Loucy (cell line): Measurements from ENCODE around the gene ACLY.

ENCODE experiments used
- H2AFZ ChIP-seq: fragments of 200-600 bp; sonication (generic); 2 replicates; pipeline ENCODE4 v1.6.0; 2016; ENCODE audit warnings: antibody characterized with exemption, mild to moderate bottlenecking, low read length, moderate library complexity
- H3F3A ChIP-seq: fragments of 200-600 bp; 2 replicates; pipeline ENCODE4 v1.6.0; 2016; ENCODE audit warnings: antibody characterized with exemption, low read depth, mild to moderate bottlenecking
- H3K27me3 ChIP-seq: fragments of 200-600 bp; sonication (generic); 2 replicates; pipeline ENCODE4 v1.6.1; 2014; ENCODE audit warnings: low read length, mild to moderate bottlenecking; ENCODE audit not compliant: insufficient read depth, poor library complexity, severe bottlenecking
- H3K36me3 ChIP-seq: fragments of 200-600 bp; sonication (generic); 2 replicates; pipeline ENCODE4 v1.6.1; 2016; ENCODE audit warnings: low read length; ENCODE audit not compliant: insufficient read depth
- H3K4me1 ChIP-seq: fragments of 200-600 bp; sonication (generic); 2 replicates; pipeline ENCODE4 v1.5.1; 2014; ENCODE audit warnings: low read length, mild to moderate bottlenecking; ENCODE audit not compliant: insufficient read depth, poor library complexity, severe bottlenecking
- H3K4me2 ChIP-seq: fragments of 200-600 bp; sonication (generic); 2 replicates; pipeline ENCODE4 v1.6.0; 2014; ENCODE audit warnings: antibody characterized with exemption, low read length, low read depth, mild to moderate bottlenecking; ENCODE audit not compliant: poor library complexity, severe bottlenecking
- H3K4me3 ChIP-seq: fragments of 200-600 bp; sonication (generic); 2 replicates; pipeline ENCODE4 v1.5.1; 2014; ENCODE audit warnings: low read length, mild to moderate bottlenecking, mixed read lengths; ENCODE audit not compliant: poor library complexity, severe bottlenecking
- H3K79me2 ChIP-seq: fragments of 200-600 bp; sonication (generic); 2 replicates; pipeline ENCODE4 v1.6.1; 2014; ENCODE audit warnings: low read length; ENCODE audit not compliant: insufficient read depth
- H3K9ac ChIP-seq: fragments of 200-600 bp; sonication (generic); 2 replicates; pipeline ENCODE4 v1.6.0; 2014; ENCODE audit warnings: mild to moderate bottlenecking, low read depth, low read length, moderate library complexity; ENCODE audit not compliant: poor library complexity, severe bottlenecking
- H3K9me2 ChIP-seq: fragments of 200-600 bp; sonication (generic); replicated peaks from 2 replicates; pipeline ENCODE4 v1.6.1; 2016; ENCODE audit warnings: low read depth, low read length, mixed read lengths
- H3K9me3 ChIP-seq: fragments of 200-600 bp; sonication (generic); 2 replicates; pipeline ENCODE4 v1.6.1; 2014; ENCODE audit warnings: mild to moderate bottlenecking, antibody characterized with exemption, low read length, low read depth; ENCODE audit not compliant: insufficient read depth
- H4K20me1 ChIP-seq: fragments of 200-600 bp; sonication (generic); 2 replicates; pipeline ENCODE4 v1.6.0; 2014; ENCODE audit warnings: antibody characterized with exemption, low read length, mild to moderate bottlenecking; ENCODE audit not compliant: insufficient read depth, poor library complexity, severe bottlenecking
- EZH2phosphoT487 ChIP-seq: fragments of 200-600 bp; IDR thresholded peaks from 2 replicates; pipeline ENCODE4 v1.6.1; 2018; ENCODE audit warnings: antibody characterized with exemption, mild to moderate bottlenecking, moderate library complexity, borderline replicate concordance
- TF ChIP-seq, protein P1 (sequence below): fragments of 200-600 bp; sonication (generic); conservative IDR thresholded peaks from 2 replicates; pipeline ENCODE4 v1.5.1; 2014; ENCODE audit warnings: mild to moderate bottlenecking, antibody characterized with exemption, low read length

Gene ACLY

DNA sequence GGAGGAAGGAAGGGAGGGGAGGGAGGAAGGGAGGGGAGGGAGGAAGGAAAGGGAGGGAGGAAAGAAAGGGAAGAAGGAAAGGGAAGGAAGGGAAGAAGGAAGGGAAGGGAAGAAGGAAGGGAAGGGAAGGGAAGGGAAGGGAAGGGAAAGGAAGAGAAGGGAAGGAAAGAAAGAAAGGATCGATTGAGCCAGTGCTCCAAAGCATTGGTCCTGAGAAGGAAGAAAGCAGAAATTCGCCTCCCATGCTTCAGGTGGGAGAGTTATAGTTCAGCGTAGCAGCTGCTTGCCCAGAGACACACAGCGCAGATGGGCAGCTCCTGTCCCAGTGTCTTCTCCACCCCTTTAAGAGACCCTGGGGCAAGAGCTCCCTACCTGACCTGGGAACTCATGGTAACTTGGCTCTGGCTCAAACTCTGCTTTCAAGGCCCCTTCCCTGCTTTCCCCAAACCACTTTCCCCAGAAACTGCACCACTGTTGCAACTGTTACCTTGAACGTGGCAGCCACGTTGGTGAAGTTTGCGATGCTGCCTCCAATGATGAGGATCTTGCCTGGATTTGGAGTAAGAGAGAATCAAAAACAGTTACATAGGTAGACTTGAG, 14.4 kb downstream of the ACLY start:
- TF ChIP-seq, protein P1, sequence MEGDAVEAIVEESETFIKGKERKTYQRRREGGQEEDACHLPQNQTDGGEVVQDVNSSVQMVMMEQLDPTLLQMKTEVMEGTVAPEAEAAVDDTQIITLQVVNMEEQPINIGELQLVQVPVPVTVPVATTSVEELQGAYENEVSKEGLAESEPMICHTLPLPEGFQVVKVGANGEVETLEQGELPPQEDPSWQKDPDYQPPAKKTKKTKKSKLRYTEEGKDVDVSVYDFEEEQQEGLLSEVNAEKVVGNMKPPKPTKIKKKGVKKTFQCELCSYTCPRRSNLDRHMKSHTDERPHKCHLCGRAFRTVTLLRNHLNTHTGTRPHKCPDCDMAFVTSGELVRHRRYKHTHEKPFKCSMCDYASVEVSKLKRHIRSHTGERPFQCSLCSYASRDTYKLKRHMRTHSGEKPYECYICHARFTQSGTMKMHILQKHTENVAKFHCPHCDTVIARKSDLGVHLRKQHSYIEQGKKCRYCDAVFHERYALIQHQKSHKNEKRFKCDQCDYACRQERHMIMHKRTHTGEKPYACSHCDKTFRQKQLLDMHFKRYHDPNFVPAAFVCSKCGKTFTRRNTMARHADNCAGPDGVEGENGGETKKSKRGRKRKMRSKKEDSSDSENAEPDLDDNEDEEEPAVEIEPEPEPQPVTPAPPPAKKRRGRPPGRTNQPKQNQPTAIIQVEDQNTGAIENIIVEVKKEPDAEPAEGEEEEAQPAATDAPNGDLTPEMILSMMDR: no peak
- TF ChIP-seq EZH2phosphoT487: no peak
- Histone ChIP-seq H3F3A (no peaks in the 10 kb centered on the region), H3K4me2 (no peak overlapping the region), H3K9me2 (no peaks in the 10 kb centered on the region), H3K4me3 (no peak overlapping the region), H3K36me3 (peaks cover 87% of the 10 kb centered on the region; the same call in 1 of the 2 replicates), H3K4me1 (no peaks in the 10 kb centered on the region), H3K9me3 (no peaks in the 10 kb centered on the region), H2AFZ (no peak overlapping the region), H3K9ac (no peak overlapping the region), H4K20me1 (peaks cover 13% of the 10 kb centered on the region), H3K27me3 (no peaks in the 10 kb centered on the region), H3K79me2 (no peaks in the 10 kb centered on the region)

GRCh38 chr17:41901646-41902045, 17.1 kb downstream of the ACLY start:
- Histone ChIP-seq H3K4me3 (no peak overlapping the region), H3K9ac (no peak overlapping the region), H3K79me2 (no peaks in the 10 kb centered on the region), H3K9me2 (no peaks in the 10 kb centered on the region), H3K27me3 (no peaks in the 10 kb centered on the region), H3K4me2 (no peak overlapping the region), H3K9me3 (no peaks in the 10 kb centered on the region), H4K20me1 (peaks cover 6% of the 10 kb centered on the region), H3K4me1 (no peaks in the 10 kb centered on the region), H3F3A (no peaks in the 10 kb centered on the region), H3K36me3 (peaks cover 86% of the 10 kb centered on the region; the same call in 1 of the 2 replicates), H2AFZ (no peak overlapping the region)
- TF ChIP-seq, protein P1: no peak
- no peak for TF ChIP-seq EZH2phosphoT487

- Histone ChIP-seq H3K27me3 (no peaks in the 10 kb centered on the region), H3K4me2 (no peak overlapping the region), H3K36me3 (peaks cover 93% of the 10 kb centered on the region; the same call in 1 of the 2 replicates), H3K9ac (no peak overlapping the region), H2AFZ (no peak overlapping the region), H3K4me1 (no peaks in the 10 kb centered on the region), H3F3A (no peaks in the 10 kb centered on the region), H3K79me2 (no peaks in the 10 kb centered on the region), H3K9me3 (no peaks in the 10 kb centered on the region), H3K9me2 (no peaks in the 10 kb centered on the region), H3K4me3 (no peak overlapping the region), H4K20me1 (peaks cover 3% of the 10 kb centered on the region)
- TF ChIP-seq EZH2phosphoT487: no peak
- TF ChIP-seq, protein P1: peak; percentile 24; the same call in 1 of the 2 replicates
These were observed 22.0 kb downstream of the ACLY start for GRCh38 chr17:41896726-41897125.
